ENCODE results near the gene JUND. TPM values are rescaled to one million over a fixed set of nuclear protein-coding genes. Genes with fewer than 3 reads are reported as not detected.

The JUND gene
- total and polyA plus RNA-seq, 2 of the 8 experiments (the other 6 are each of a cell fraction or from before 2014, with no cell fraction given): 54.0 to 77.5 TPM

- H2BK20ac ChIP-seq (ENCODE audit: low read length): peak overlapping the region; percentile 92
- no peak for FAIRE-seq
- whole genome bisulfite sequencing, 2 experiments (ENCODE audit: extremely low coverage in 1 of 2, insufficient coverage in 1 of 2, insufficient read length in 1 of 2, insufficient replicate concordance in 2 of 2, low coverage in 1 of 2, low lambda C conversion rate in 2 of 2, missing lambda C conversion rate in 1 of 2): 77% methylated on average over 18 of the region's 18 CpGs; no CpG with 5 or more reads in 1 of the 2 experiments
- TF ChIP-seq JUN (IDR thresholded peaks at IDR 0.05; ENCODE audit: low read depth, low read length) (no peak), TBP (IDR thresholded peaks at IDR 0.05; ENCODE audit: low read depth, low read length) (no peak), JUND (IDR thresholded peaks at IDR 0.05; ENCODE audit: low read length) (no peak), RNF2 (IDR thresholded peaks at IDR 0.05; ENCODE audit: borderline replicate concordance, low read depth, low read length, missing control alignments, poor library complexity, severe bottlenecking) (no peak), RBBP5 (IDR thresholded peaks at IDR 0.05; ENCODE audit: borderline replicate concordance, low read depth, low read length) (no peak), TAF7 (optimal IDR thresholded peaks at IDR 0.05; ENCODE audit: borderline replicate concordance, low read depth, low read length) (no peak), KDM5A (IDR thresholded peaks at IDR 0.05; ENCODE audit: low read length) (no peak), HDAC2 (IDR thresholded peaks at IDR 0.05; ENCODE audit: borderline replicate concordance in 1 of 2, low read depth in 2 of 2, low read length in 2 of 2) (no peak), CBX5 (IDR thresholded peaks at IDR 0.05; ENCODE audit: low read depth, low read length) (no peak), POLR2AphosphoS5 (IDR thresholded peaks at IDR 0.05; ENCODE audit: low read depth, low read length) (no peak), SRF (IDR thresholded peaks at IDR 0.05; ENCODE audit: low read depth, low read length) (no peak)
These were observed 50.3 kb downstream of the JUND start for GRCh38 chr19:18230941-18231734.

More at GRCh38 chr19:18230941-18231734, 50.3 kb downstream of the JUND start:
- no peak overlapping the region for H3K23ac ChIP-seq (ENCODE audit: insufficient read length)
- H2AK5ac ChIP-seq (ENCODE audit: low read depth, low read length): peak overlapping the region; percentile 96; the same call in 1 of the 2 replicates
- H3K4me3 ChIP-seq (ENCODE audit: extremely low read depth in 1 of 4, insufficient read depth in 2 of 4, low read depth in 3 of 4, low read length in 4 of 4): peak overlapping the region in 1 of 4 experiments; percentile 28; a peak in 1 of 8 replicates
- peak overlapping the region in 2 of 4 experiments; percentile 8 to 22; a peak in 3 of 7 replicates for H3K9ac ChIP-seq (replicated peaks in 1 of 4; ENCODE audit: extremely low read depth in 1 of 4, low read depth in 3 of 4, low read length in 3 of 4)
- no peak overlapping the region for H3K56ac ChIP-seq (replicated peaks; ENCODE audit: insufficient read length, low read depth, low read length)
- peak in 1 of 2 experiments; percentile 52 for DNase-seq (ENCODE audit: low read depth in 1 of 2, low spot score in 2 of 2)
- peak overlapping the region; percentile 27 for H2BK120ac ChIP-seq (replicated peaks; ENCODE audit: low read depth, low read length)
- H3K14ac ChIP-seq (ENCODE audit: insufficient read length): no peak overlapping the region
- peak overlapping the region; percentile 99; the same call in 1 of the 2 replicates for H2BK15ac ChIP-seq (ENCODE audit: low read length)
- no peak overlapping the region for H3K27ac ChIP-seq (ENCODE audit: low read depth, low read length)
- no peak overlapping the region for H4K8ac ChIP-seq (ENCODE audit: extremely low read depth, insufficient read depth, low read length)
- H3K4ac ChIP-seq (replicated peaks; ENCODE audit: insufficient read length, low read depth, low read length): peak overlapping the region; percentile 63
- H3K79me2 ChIP-seq (ENCODE audit: control insufficient read depth in 1 of 2, insufficient read depth in 2 of 2, low read length in 2 of 2): no peaks in the 10 kb centered on the region
- H2AFZ ChIP-seq (ENCODE audit: low read length): no peak overlapping the region
- ChIA-PET CTCF (ENCODE audit: partially characterized antibody) (interaction anchor here (0.8 to 10.1 kb wide), 18 partner anchors 10 to 180 kb away, joined by 3 to 140 read pairs (median 6); partner anchors contain the start of gene RAB3A), POLR2A (ENCODE audit: partially characterized antibody) (interaction anchor here (0.6 to 4.4 kb wide), 14 partner anchors 9 to 75 kb away, joined by 3 to 43 read pairs (median 4); partner anchors contain the start of gene JUND)
- H4K20me1 ChIP-seq (replicated peaks in 1 of 2; ENCODE audit: control insufficient read depth in 1 of 2, insufficient read depth in 2 of 2, low read length in 2 of 2): no peaks in the 10 kb centered on the region
- H3K79me1 ChIP-seq (ENCODE audit: low read depth, low read length): no peaks in the 10 kb centered on the region
- no peaks in the 10 kb centered on the region for H3K9me3 ChIP-seq (ENCODE audit: insufficient read depth in 2 of 2, low read depth in 1 of 2, low read length in 1 of 2)
- H3K23me2 ChIP-seq (ENCODE audit: low read depth, low read length): peaks cover 7% of the 10 kb centered on the region
- peak overlapping the region; percentile 98; the same call in 1 of the 2 replicates for H2BK5ac ChIP-seq (ENCODE audit: low read depth, low read length)
- peaks cover 6 to 20% (median 14%) of the 10 kb centered on the region in 4 experiments for H3K4me1 ChIP-seq (replicated peaks in 1 of 4; ENCODE audit: control insufficient read depth in 3 of 4, insufficient read depth in 4 of 4, low read length in 3 of 4)
- no peak overlapping the region for H4K5ac ChIP-seq (ENCODE audit: insufficient read length, low read depth, low read length)
- H4K91ac ChIP-seq (replicated peaks; ENCODE audit: insufficient read length, low read length): peak overlapping the region; percentile 92
- H3K27me3 ChIP-seq (replicated peaks in 1 of 4; ENCODE audit: control insufficient read depth in 3 of 4, extremely low read depth in 1 of 4, insufficient read depth in 3 of 4, low read length in 3 of 4): peaks cover 0 to 9% (median 4%) of the 10 kb centered on the region in 4 experiments; a peak in 6 of 7 replicates
- H3K36me3 ChIP-seq (ENCODE audit: control insufficient read depth in 2 of 4, insufficient read depth in 4 of 4, low read length in 3 of 4): no peaks in the 10 kb centered on the region
- peak overlapping the region; percentile 56 to 91 for H3K4me2 ChIP-seq (ENCODE audit: insufficient read depth in 1 of 2, low read depth in 2 of 2, low read length in 2 of 2)
- peak overlapping the region; percentile 97 for H3K18ac ChIP-seq (ENCODE audit: extremely low read depth, low read length)
- H2BK12ac ChIP-seq (ENCODE audit: low read depth, low read length): peak overlapping the region; percentile 100; the same call in 1 of the 2 replicates

Measured in H1 (cell line).